A673 (cell line): Measurements from ENCODE around the gene AUNIP. TPM values are rescaled to one million over a fixed set of nuclear protein-coding genes. Genes with fewer than 3 reads are reported as not detected.

ENCODE experiments used
- BruUV-seq: library from RNA; stranded (reverse); fragments of 400-500 nt; replicated peaks from 2 replicates; lab custom pipeline; 2021; lab: Mats Ljungman, UMichigan
- CTCF ChIA-PET: fragments of 300-600 bp; sonication (Branson Sonifier 250); formaldehyde crosslinking; loops from one replicate; lab custom pipeline; 2022; ENCODE audit warnings: antibody characterized with exemption; lab: Charles Lee
- POLR2A ChIA-PET: fragments of 300-600 bp; sonication (Branson Sonifier 250); formaldehyde crosslinking; loops from one replicate; lab custom pipeline; 2022; ENCODE audit warnings: antibody characterized with exemption; ENCODE audit not compliant: low non-redundant PET; lab: Charles Lee
- DNase-seq: peaks from one replicate; pipeline ENCODE4 v3.0.0-alpha.2; 2015; ENCODE audit warnings: low spot score
- H3K27ac ChIP-seq: fragments of 200-600 bp; sonication (generic); 2 replicates; pipeline ENCODE4 v1.5.1; 2016; ENCODE audit warnings: mixed run types, low read depth, mild to moderate bottlenecking, mixed read lengths, antibody characterized with exemption, low read length; ENCODE audit not compliant: poor library complexity, severe bottlenecking
- H3K27me3 ChIP-seq: fragments of 200-600 bp; sonication (generic); replicated peaks from 2 replicates; pipeline ENCODE4 v1.6.1; 2017; ENCODE audit warnings: mixed run types, low read depth, mild to moderate bottlenecking, mixed read lengths, antibody characterized with exemption, low read length; ENCODE audit not compliant: insufficient read depth, poor library complexity
- H3K36me3 ChIP-seq: fragments of 200-600 bp; sonication (generic); 2 replicates; pipeline ENCODE4 v1.6.1; 2016; ENCODE audit warnings: mixed run types, mild to moderate bottlenecking, mixed read lengths, antibody characterized with exemption, low read length; ENCODE audit not compliant: insufficient read depth, poor library complexity, severe bottlenecking
- H3K4me1 ChIP-seq: fragments of 200-600 bp; sonication (generic); 2 replicates; pipeline ENCODE4 v1.6.1; 2017; ENCODE audit warnings: mixed run types, mild to moderate bottlenecking, mixed read lengths, antibody characterized with exemption, low read length; ENCODE audit not compliant: insufficient read depth, poor library complexity, severe bottlenecking
- H3K4me3 ChIP-seq: fragments of 200-600 bp; sonication (generic); 2 replicates; pipeline ENCODE4 v1.5.1; 2016; ENCODE audit warnings: low read depth, mixed run types, mild to moderate bottlenecking, mixed read lengths, low read length; ENCODE audit not compliant: poor library complexity, severe bottlenecking
- H3K9me3 ChIP-seq: fragments of 200-600 bp; sonication (generic); 2 replicates; pipeline ENCODE4 v1.6.1; 2016; ENCODE audit warnings: mixed run types, low read depth, mild to moderate bottlenecking, mixed read lengths, antibody characterized with exemption, low read length; ENCODE audit not compliant: poor library complexity, severe bottlenecking
- CTCF ChIP-seq: fragments of 300-800, 200-600 bp; sonication (generic); conservative IDR thresholded peaks from 2 replicates; pipeline ENCODE4 v1.5.1; 2017; ENCODE audit warnings: low read depth, mild to moderate bottlenecking, antibody characterized with exemption, low read length, moderate library complexity, mixed read lengths
- EZH2 ChIP-seq: fragments of 200-600 bp; sonication (generic); IDR thresholded peaks from 2 replicates; pipeline ENCODE4 v1.6.1; 2017; ENCODE audit warnings: borderline replicate concordance, low read depth, mild to moderate bottlenecking, mixed read lengths, antibody characterized with exemption, low read length; ENCODE audit not compliant: poor library complexity, severe bottlenecking
- intact Hi-C: fragments of 100-400 bp; cut with micrococcal nuclease; formaldehyde crosslinking; loops from one replicate; pipeline ENCODE4 v1.10.0; 2022; ENCODE audit not compliant: unreplicated experiment
- total RNA-seq: library from RNA; stranded (reverse); gene quantifications from 2 replicates; pipeline ENCODE4 v1.2.3, GENCODE V29; 2021

AUNIP gene
- total RNA-seq, 1 experiment from 2014 or later, result 18.9 TPM

GRCh38 chr1:25900219-25900618 is 41.0 kb upstream of the AUNIP start:
- no peaks in the 10 kb centered on the region for H3K9me3 ChIP-seq
- no peak for DNase-seq
- peaks cover 76% of the 10 kb centered on the region for H3K36me3 ChIP-seq
- BruUV-seq, result no TSS peak
- no peak for TF ChIP-seq EZH2
- TF ChIP-seq CTCF, result no peak
- no peaks in the 10 kb centered on the region for H3K27me3 ChIP-seq
- H3K4me1 ChIP-seq, result peaks cover 43% of the 10 kb centered on the region
- H3K27ac ChIP-seq, result no peak overlapping the region
- POLR2A ChIA-PET, result no interaction called here
- CTCF ChIA-PET, result no interaction called here
- H3K4me3 ChIP-seq, result no peak overlapping the region
- intact Hi-C loops, result no loop called here

GRCh38 chr1:25899792-25900191 is 40.5 kb upstream of the AUNIP start:
- POLR2A ChIA-PET, result no interaction called here
- Histone ChIP-seq H3K4me1 (peaks cover 45% of the 10 kb centered on the region), H3K27ac (no peak overlapping the region), H3K36me3 (peaks cover 77% of the 10 kb centered on the region), H3K27me3 (no peaks in the 10 kb centered on the region), H3K9me3 (no peaks in the 10 kb centered on the region), H3K4me3 (no peak overlapping the region)
- CTCF ChIA-PET, result no interaction called here
- TF ChIP-seq CTCF (no peak), EZH2 (no peak)
- intact Hi-C loops, result loop anchor here (5.0 kb wide), 1 partner anchor 248 kb away; no protein-coding TSS in a partner anchor
- no TSS peak for BruUV-seq
- DNase-seq, result no peak

GRCh38 chr1:25898223-25899015 is 39.2 kb upstream of the AUNIP start:
- H3K27ac ChIP-seq, result peak overlapping the region; percentile 41
- H3K27me3 ChIP-seq, result no peaks in the 10 kb centered on the region
- intact Hi-C loops, result loop anchor here (5.0 kb wide), 1 partner anchor 249 kb away; no protein-coding TSS in a partner anchor
- CTCF ChIA-PET, result no interaction called here
- POLR2A ChIA-PET, result interaction anchor here (1.2 kb wide), 1 partner anchor 33 kb away, joined by 3 read pairs; no protein-coding TSS in a partner anchor
- peaks cover 71% of the 10 kb centered on the region for H3K36me3 ChIP-seq
- no peak overlapping the region for H3K4me3 ChIP-seq
- DNase-seq, result no peak
- H3K4me1 ChIP-seq, result peaks cover 36% of the 10 kb centered on the region
- no TSS peak for BruUV-seq
- H3K9me3 ChIP-seq, result no peaks in the 10 kb centered on the region
- TF ChIP-seq CTCF (no peak), EZH2 (no peak)
